ENCODE measurements around the gene CLK4. TPM values are rescaled to one million over a fixed set of nuclear protein-coding genes. Genes with fewer than 3 reads are reported as not detected.

The CLK4 gene
- total and polyA plus RNA-seq, 2 experiments from 2014 or later = 15.3 to 18.1 TPM

DNA sequence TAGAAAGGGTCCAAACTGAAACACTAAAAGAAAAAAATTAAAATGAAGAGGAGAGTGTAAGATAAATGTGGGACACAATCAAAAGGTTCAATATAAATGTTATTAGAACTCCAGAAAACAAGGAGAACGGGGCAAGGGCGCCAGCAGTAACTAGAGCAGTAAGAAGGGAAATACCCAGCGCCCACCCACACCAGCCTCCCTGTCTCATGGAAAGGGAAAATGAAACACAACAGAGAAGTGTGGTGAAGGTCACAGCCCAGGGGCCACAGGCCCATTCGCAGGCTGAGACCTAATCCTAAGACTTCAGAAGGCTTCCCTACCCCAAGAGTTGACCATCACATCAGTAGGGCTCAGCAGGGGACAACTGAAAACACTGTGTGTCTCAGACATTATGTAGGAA, 45.8 kb upstream of the CLK4 start (continued):
- TF ChIP-seq, protein P1, sequence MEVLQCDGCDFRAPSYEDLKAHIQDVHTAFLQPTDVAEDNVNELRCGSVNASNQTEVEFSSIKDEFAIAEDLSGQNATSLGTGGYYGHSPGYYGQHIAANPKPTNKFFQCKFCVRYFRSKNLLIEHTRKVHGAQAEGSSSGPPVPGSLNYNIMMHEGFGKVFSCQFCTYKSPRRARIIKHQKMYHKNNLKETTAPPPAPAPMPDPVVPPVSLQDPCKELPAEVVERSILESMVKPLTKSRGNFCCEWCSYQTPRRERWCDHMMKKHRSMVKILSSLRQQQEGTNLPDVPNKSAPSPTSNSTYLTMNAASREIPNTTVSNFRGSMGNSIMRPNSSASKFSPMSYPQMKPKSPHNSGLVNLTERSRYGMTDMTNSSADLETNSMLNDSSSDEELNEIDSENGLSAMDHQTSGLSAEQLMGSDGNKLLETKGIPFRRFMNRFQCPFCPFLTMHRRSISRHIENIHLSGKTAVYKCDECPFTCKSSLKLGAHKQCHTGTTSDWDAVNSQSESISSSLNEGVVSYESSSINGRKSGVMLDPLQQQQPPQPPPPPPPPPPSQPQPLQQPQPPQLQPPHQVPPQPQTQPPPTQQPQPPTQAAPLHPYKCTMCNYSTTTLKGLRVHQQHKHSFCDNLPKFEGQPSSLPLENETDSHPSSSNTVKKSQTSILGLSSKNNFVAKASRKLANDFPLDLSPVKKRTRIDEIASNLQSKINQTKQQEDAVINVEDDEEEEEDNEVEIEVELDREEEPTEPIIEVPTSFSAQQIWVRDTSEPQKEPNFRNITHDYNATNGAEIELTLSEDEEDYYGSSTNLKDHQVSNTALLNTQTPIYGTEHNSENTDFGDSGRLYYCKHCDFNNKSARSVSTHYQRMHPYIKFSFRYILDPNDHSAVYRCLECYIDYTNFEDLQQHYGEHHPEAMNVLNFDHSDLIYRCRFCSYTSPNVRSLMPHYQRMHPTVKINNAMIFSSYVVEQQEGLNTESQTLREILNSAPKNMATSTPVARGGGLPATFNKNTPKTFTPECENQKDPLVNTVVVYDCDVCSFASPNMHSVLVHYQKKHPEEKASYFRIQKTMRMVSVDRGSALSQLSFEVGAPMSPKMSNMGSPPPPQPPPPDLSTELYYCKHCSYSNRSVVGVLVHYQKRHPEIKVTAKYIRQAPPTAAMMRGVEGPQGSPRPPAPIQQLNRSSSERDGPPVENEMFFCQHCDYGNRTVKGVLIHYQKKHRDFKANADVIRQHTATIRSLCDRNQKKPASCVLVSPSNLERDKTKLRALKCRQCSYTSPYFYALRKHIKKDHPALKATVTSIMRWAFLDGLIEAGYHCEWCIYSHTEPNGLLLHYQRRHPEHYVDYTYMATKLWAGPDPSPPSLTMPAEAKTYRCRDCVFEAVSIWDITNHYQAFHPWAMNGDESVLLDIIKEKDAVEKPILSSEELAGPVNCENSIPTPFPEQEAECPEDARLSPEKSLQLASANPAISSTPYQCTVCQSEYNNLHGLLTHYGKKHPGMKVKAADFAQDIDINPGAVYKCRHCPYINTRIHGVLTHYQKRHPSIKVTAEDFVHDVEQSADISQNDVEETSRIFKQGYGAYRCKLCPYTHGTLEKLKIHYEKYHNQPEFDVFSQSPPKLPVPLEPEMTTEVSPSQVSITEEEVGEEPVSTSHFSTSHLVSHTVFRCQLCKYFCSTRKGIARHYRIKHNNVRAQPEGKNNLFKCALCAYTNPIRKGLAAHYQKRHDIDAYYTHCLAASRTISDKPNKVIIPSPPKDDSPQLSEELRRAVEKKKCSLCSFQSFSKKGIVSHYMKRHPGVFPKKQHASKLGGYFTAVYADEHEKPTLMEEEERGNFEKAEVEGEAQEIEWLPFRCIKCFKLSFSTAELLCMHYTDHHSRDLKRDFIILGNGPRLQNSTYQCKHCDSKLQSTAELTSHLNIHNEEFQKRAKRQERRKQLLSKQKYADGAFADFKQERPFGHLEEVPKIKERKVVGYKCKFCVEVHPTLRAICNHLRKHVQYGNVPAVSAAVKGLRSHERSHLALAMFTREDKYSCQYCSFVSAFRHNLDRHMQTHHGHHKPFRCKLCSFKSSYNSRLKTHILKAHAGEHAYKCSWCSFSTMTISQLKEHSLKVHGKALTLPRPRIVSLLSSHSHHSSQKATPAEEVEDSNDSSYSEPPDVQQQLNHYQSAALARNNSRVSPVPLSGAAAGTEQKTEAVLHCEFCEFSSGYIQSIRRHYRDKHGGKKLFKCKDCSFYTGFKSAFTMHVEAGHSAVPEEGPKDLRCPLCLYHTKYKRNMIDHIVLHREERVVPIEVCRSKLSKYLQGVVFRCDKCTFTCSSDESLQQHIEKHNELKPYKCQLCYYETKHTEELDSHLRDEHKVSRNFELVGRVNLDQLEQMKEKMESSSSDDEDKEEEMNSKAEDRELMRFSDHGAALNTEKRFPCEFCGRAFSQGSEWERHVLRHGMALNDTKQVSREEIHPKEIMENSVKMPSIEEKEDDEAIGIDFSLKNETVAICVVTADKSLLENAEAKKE (CRISPR knock-in tag; IDR thresholded peaks at IDR 0.05) = no peak
- TF ChIP-seq EZH2phosphoT487 (IDR thresholded peaks at IDR 0.05; ENCODE audit: unreplicated experiment) = no peak
- TF ChIP-seq, protein P2, sequence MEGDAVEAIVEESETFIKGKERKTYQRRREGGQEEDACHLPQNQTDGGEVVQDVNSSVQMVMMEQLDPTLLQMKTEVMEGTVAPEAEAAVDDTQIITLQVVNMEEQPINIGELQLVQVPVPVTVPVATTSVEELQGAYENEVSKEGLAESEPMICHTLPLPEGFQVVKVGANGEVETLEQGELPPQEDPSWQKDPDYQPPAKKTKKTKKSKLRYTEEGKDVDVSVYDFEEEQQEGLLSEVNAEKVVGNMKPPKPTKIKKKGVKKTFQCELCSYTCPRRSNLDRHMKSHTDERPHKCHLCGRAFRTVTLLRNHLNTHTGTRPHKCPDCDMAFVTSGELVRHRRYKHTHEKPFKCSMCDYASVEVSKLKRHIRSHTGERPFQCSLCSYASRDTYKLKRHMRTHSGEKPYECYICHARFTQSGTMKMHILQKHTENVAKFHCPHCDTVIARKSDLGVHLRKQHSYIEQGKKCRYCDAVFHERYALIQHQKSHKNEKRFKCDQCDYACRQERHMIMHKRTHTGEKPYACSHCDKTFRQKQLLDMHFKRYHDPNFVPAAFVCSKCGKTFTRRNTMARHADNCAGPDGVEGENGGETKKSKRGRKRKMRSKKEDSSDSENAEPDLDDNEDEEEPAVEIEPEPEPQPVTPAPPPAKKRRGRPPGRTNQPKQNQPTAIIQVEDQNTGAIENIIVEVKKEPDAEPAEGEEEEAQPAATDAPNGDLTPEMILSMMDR (conservative IDR thresholded peaks at IDR 0.05; ENCODE audit: low read depth in 2 of 2) = no peak
- no peak for TF ChIP-seq EZH2 (IDR thresholded peaks at IDR 0.05; ENCODE audit: low read depth, unreplicated experiment)

DNA sequence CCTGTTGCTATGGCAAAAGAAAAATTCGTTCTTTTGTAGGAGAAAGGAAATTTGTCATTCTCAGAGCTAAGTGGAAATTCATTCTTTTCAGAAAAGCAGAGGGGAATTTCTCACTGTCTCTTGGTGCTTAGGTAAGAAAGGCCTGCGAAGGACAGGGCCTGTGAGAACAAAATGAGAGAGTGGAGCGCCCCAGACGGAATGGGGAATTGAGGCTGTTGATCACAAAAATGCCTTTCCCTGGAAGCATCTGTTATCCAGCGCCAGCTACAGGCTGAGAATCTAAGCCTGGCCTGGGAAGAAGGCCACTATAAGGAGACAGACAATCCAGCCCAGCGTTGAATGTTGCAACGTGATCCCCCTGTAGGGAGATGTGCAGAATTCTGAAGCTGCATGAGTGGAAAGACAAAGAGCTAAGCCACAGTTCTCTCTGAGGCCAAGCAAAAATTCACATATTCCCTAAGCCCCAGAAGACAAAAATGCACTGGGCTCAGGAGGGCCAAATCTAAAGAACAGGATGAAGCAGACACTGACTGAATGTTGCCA, 44.8 kb upstream of the CLK4 start:
- Histone ChIP-seq H3K4me1 (ENCODE audit: insufficient read depth) (peaks cover 5% of the 10 kb centered on the region; the same call in 1 of the 2 replicates), H3K79me2 (replicated peaks; ENCODE audit: insufficient read depth) (no peaks in the 10 kb centered on the region), H3K4me3 (no peak overlapping the region), H2AFZ (no peak overlapping the region), H3K36me3 (ENCODE audit: insufficient read depth) (no peaks in the 10 kb centered on the region), H3K4me2 (no peak overlapping the region), H3K9me2 (ENCODE audit: insufficient read depth) (0 out of 2 replicates have a peak, but pooled peaks cover 3% of the 10 kb centered on the region), H3K27ac (ENCODE audit: low read depth) (no peak overlapping the region), H3K27me3 (ENCODE audit: insufficient read depth) (no peaks in the 10 kb centered on the region), H3F3A (replicated peaks; ENCODE audit: low read depth) (no peaks in the 10 kb centered on the region), H4K20me1 (replicated peaks; ENCODE audit: insufficient read depth) (no peaks in the 10 kb centered on the region)
- Mint-ChIP-seq H3K4me3 (no peak overlapping the region), H3K36me3 (ENCODE audit: low read depth) (peaks cover 6% of the 10 kb centered on the region; the same call in 2 of the 3 replicates), H3K4me1 (no peaks in the 10 kb centered on the region), H3K27ac (no peak overlapping the region), H3K9me3 (peaks cover 64% of the 10 kb centered on the region), H3K27me3 (ENCODE audit: insufficient read depth, low read depth, poor library complexity) (peaks cover 3% of the 10 kb centered on the region)
- no peak for DNase-seq (ENCODE audit: low spot score)
- ATAC-seq = peak; percentile 41; the same call in 2 of the 3 replicates
- TF ChIP-seq NANOG (IDR thresholded peaks at IDR 0.05; ENCODE audit: borderline replicate concordance) = no peak
- TF ChIP-seq CREB1 (CRISPR knock-in tag; IDR thresholded peaks at IDR 0.05; ENCODE audit: low read depth) = no peak
- TF ChIP-seq EZH2 (IDR thresholded peaks at IDR 0.05; ENCODE audit: low read depth, unreplicated experiment) = no peak
- TF ChIP-seq, protein P2 (conservative IDR thresholded peaks at IDR 0.05; ENCODE audit: low read depth in 2 of 2) = 0 out of 4 replicates have a peak, but pooled peaks of 1 of the 2 experiments have one; percentile 7
- TF ChIP-seq STAT1 (IDR thresholded peaks at IDR 0.05; ENCODE audit: unreplicated experiment) = no peak
- TF ChIP-seq, protein P3, sequence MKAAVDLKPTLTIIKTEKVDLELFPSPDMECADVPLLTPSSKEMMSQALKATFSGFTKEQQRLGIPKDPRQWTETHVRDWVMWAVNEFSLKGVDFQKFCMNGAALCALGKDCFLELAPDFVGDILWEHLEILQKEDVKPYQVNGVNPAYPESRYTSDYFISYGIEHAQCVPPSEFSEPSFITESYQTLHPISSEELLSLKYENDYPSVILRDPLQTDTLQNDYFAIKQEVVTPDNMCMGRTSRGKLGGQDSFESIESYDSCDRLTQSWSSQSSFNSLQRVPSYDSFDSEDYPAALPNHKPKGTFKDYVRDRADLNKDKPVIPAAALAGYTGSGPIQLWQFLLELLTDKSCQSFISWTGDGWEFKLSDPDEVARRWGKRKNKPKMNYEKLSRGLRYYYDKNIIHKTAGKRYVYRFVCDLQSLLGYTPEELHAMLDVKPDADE (IDR thresholded peaks at IDR 0.05) = no peak

Measured in GM23338 (cell line).